HG03460 (cell line): ENCODE data around the gene IQGAP3.

Source experiments
- ATAC-seq: cut with Tn5 transposase; IDR thresholded peaks from one replicate; pipeline ENCODE4 v1.9.1; 2021; ENCODE audit not compliant: unreplicated experiment

The IQGAP3 gene

DNA sequence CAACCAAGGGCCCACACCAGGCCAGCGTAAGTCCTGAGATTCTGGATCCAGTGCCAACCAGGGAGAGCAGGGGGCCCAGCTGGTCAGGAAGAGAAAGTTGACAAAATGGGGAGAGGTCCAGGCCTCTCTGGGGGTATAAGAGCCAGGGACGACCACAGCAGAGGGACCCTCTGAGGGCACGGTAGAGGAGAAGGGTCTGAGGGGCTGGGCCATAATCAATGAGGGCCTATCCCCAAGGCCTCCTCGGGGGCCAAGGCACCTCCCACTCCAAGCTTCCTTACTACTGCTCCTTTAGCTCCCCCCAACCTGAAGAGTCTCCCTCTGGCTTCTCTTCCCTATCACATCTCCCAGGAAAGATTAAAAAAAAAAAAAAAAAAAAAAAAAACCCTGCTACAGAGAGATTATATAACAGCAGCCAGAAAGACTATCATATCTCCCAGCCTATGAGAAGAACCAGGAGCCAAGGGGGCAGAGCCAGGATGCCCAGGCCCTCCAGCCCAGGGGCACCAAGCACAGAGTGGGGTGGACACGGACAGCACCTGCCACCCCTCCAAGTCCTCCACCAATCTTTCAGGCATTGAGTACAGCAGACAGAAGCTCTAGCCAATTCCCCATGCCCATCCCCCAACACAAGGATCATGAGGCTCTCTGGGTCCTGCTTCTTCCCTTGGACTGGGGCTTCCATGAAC, 74.5 kb downstream of the IQGAP3 start:
- no peak for ATAC-seq

DNA sequence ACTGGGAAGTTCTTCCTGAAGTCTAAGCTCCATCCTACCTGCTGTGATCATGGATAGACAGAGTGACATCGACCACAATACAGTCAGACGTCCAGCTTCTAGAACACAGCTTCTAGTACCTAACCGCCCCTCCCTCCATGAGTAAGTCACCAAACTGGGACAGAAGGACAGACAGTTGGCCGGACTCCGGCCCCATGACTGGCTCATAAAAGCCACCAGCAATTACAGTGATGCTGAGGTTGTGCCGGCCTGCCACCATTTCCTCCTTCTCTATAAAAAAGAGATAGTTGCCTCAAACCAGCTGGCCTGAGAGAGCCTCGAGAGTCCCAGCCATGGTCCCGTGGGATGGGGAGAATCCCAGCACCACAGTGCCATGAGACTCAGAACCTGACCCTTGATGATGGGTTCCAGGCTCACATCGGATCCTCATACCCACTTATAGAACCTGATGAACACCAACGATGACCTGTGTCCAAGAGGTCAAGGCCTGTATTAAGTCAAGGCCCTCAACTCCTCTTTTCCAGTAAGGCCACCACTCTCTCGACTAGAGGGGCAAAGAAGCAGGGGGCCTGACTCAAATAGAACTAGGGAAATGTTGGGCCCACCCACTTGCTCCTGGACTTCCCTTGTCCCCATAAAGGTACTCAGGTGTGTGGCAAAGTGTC, 75.2 kb downstream of the IQGAP3 start:
- ATAC-seq: no peak

DNA sequence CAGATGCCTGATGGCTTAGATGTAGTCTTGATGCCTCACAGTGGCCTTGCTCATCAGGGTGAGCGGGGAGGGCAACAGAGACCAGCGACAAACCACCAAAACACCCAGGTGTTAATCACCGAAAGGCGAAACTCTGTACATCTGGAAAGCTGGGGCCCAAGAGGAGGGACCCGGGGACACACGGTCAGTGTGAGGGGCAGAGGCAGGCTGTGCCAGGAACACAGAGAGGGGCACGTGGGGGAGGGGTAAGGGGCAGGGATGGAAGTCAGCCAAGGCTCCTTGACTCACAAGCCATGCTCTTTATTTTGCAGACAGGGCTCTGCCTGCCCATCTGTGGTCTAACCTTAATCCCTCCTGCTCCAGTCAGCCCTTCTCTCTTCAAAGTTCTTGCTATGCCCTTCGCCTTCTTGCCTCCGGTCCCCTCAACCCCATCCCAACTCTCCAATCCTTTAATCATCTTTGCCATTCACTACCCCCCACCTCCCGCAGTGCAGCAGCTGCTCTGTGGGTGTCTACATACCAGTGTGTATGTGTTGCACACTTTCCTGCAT, 76.1 kb downstream of the IQGAP3 start:
- no peak for ATAC-seq

DNA sequence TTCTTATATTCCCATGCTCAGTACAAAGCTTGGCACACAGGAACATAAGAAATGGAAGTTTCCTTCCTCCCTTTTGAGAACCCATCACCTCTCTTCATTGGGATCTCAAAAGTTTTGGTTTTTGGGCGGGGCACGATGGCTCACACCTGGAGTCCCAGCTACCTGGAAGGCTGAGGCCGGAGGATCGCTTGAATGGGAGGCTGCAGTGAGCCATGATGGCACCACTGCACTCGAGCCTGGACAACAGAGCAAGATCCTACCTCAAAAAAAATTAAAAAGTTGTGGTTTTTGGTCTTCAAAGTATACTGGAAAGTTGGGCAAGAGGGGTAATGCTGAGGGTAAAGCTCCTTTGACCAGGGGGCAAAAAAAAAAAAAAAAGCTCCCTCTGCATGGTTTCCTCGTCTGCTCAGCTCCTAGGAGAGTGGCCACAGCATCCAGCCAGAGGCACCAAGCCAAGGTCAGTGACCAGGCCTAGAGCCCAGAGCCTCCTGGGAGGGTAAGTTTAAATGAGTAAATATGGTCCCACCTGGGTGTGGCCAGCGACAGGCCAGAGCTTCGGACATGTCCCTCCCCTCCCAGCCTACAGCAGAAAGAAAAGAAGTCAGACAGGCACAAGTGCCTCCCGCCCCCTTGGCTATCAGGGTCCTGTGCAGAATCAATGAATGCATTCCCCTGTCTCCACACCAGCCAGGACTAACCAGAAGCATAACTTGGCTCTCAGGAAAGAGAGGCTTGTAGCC, 76.8 kb downstream of the IQGAP3 start:
- no peak for ATAC-seq

DNA sequence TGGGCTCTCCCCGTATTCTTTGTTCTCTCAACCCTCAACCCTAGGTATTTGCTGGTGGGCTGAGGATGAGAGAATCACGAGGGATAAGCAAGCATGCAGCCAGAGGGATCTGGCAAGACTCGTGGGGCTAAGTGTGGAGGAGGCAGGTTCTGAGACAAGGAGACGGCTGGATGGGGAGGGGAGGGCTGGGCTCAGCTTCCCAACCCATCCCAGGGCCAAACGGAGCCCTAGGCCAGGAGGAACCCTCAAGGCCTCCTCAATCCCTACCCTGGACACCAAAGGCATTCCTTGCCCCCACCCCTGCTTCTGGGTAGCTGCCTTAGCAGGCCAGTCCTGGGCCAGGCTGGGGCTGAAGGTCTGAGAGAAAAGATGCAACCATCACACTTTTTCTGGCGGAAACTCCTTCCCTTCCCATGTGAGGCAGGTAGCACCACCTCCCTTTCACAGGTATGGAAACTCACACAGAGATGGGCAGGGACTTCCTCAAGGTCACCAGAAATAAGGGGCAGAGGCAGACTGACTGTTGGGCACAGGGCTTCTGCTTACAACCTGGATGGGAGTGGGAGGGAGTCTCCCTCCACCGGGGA, 78.0 kb downstream of the IQGAP3 start:
- ATAC-seq: no peak

DNA sequence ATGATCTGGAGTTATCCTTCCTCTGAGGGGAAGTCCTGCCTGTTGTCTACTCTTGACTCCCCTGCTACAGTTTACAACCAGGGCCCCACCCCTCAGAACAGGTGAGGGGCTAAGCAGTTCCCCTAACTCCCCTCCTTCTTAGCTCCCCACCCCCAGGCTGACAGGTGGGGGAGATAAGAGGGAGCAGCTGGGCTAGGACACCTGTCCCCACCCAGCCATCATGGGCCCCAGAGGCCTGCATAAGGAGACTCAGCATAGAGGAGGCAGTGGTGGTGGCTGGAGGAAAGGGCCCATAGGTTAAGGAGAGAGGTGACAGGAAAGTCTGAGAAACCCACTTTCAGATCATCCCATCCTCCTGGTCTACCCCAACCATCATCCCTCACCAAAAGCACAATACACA, 78.6 kb downstream of the IQGAP3 start:
- ATAC-seq: no peak

DNA sequence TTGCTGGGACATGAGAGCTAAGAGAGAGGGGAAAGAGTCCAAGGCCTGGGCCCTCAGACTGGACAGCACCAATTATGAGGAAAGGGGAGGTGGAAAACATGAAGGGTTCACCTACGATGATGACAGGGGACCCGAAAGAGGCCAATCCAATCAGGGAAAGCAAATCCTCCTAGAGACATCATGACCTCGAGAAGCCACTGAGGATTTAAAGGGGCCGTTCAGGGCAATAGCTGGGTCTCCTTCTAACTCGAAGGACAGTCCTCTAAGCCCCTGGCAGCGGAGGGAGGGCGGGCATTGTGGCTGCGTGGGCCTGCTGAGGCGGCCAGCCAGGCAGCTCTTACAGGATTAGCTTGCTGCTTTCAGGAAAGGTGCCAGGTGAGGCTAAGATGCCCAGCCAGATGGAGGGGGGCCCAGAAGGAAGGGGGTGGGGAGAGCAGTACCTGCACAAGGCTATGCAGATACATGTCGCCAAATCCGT, 79.2 kb downstream of the IQGAP3 start:
- no peak for ATAC-seq

DNA sequence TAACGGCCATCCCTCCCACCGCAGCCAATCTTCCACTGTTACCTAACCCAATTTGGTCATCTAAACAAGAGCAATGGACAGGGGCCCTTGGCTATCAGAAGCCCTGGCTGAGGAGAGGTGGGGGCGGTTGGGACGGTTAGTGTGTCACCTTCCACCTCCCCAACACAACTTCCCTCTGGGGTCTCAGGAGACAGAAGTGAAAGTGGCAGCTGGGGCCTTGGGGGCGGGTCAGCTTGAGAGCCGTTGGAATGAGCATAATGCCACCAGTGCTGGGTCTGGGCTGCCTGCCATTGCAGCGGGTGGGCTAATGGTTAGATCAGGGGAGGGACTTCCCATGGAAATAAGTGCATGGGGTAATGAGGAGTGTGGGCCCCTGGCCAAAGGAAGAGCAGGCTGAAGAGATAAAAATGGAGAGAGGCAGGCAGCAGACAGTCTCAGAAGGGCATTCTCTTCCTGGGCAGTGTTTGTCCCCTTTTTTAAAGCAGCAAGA, 79.7 kb downstream of the IQGAP3 start:
- no peak for ATAC-seq

DNA sequence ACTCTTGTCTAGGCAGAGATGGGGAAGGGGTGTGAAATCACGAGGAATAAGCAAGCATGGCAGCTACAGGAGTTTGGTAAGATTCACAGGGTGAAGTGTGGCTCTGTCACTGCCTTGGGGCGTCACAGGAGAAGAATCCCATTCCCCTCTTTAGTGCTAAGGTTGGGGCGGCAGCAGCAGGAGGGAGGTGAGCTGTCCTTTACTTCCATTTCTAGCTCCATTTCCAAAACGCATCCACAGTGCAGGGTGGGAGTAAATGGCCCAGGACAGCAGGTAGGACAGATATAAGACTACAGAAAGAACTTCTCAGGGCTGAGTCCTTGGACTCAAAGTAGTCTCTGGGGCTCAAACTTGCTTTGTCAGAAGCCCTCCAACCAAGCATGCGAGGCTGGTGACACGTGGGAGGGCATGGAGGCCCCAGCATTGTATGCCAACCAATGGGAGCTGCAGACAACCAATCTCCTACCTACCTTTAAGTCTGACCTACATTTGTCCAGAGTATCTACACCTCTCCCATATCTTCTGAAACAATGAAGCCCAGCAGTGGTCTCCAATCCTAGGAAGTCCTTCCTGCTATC, 80.3 kb downstream of the IQGAP3 start:
- no peak for ATAC-seq

DNA sequence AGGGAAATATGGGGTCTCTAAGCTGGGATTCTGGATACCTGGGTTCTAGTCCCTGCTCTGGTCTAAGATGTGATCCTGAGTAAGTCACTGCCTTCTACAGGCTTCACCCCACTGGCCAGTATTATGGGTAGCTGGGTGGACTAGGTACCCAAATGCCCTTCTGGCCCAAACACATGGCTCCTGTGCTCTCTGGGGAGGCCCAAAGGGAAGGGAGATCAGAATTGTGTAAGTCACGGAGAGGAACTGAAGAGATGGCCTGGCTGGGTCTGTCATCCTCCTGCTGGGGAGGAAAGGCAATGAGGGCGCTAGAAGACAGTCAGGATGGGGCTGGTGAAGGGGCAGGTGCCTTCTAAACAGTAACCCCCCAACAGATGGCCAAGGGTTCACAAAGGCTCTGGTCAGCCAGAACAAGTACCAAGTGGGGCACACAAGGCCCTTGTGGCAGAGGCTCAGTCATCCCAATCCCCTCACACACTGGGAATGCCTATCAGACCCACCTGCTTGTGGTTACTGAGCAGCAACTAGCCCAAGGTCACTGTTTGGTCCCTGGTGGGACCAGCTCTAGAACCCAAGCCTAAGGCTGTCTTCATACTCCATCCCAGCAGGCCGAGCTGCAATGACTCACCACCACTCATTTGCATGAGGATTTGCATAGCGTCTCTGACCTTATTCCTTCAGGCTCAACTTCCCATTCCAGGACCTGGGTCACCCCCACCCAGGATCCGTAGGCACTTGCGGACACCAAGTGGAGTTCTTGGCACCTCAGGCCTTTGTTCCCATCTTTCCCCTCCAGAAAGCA, 81.0 kb downstream of the IQGAP3 start:
- ATAC-seq: no peak

DNA sequence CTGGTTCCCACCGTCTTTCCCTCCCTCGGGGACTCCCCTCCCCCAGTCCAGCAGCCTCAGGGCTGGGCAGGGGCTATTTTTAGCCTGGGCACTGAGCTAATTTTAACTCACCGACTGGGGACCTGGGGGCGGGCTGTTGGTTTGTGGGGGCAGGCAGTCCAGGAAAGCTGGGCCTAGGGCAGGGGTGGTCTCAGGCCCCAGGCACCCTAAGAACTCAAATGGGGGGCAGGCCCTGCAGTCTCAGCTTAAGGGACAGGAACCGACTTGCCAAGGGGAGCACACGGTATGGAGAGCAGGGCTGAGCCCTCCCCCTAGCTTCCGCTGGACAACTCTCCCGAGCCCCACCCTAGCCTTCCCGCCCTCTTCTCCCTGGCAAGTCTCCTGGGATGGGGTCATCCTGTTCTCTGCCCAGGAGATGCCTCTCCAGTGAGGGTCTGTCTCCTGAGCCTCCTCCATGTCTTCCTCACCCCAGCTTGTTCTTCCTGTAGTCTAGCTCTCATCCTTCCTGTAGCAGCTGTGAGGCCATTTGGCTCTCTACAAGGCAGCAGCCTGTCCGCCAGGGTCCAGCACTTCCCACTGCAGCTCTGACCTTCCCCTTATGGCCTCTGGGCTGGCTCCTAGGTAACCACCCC, 81.8 kb downstream of the IQGAP3 start:
- ATAC-seq: no peak

DNA sequence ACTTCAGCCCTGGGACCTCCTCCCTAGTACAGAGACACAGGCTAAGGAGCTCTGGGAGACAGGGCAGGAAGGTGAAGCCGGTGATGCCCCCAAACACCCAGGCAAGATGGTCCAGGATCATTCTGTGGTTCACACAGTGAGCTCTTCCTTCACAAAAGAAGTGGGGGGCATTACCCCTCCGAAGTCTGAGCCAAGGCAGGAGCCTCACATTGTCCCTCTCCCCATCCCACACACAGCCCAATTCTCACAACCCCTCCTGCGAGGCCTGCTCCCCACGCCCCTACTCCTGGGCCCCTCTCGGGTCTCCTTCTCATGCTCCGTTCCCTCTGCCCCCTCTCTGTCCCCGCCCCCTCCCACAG, 82.5 kb downstream of the IQGAP3 start:
- ATAC-seq: no peak

DNA sequence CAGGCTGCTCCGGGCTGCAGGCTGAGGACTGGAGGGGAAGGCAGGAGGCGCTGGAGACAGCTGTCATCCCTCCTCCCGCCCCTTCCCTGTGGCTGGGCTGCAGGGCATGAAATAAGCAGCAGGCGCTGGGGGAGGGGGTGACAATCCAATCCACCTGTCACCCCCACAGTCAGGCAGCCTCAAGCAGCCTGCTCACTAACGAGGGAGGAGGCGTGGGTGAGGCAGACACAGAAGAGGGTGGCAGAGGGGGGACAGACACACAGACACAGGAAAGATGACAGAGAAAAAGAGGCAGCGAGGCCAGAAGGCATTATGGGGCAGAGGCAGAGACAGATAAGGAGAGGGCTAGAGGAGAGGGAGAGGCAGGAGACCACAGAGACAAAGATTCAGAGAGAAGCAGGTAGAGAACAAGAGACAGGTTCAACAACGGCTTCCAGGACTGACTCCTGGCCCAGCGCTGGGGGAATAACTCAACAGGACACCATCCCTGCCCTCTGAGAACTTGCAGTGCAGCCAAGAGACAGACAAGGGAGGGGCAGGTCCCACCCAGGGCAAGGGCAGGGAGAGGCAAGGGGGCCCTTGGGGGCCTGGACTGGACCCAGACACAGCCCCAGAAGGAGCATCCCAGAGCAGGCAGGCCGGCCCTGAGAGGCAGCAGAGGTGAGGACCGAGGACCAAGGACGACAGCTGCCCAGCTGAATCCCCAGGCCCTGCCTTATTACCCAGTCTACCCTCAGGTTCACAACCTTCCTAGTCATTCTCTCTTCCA, 83.0 kb downstream of the IQGAP3 start:
- ATAC-seq: peak; percentile 20

DNA sequence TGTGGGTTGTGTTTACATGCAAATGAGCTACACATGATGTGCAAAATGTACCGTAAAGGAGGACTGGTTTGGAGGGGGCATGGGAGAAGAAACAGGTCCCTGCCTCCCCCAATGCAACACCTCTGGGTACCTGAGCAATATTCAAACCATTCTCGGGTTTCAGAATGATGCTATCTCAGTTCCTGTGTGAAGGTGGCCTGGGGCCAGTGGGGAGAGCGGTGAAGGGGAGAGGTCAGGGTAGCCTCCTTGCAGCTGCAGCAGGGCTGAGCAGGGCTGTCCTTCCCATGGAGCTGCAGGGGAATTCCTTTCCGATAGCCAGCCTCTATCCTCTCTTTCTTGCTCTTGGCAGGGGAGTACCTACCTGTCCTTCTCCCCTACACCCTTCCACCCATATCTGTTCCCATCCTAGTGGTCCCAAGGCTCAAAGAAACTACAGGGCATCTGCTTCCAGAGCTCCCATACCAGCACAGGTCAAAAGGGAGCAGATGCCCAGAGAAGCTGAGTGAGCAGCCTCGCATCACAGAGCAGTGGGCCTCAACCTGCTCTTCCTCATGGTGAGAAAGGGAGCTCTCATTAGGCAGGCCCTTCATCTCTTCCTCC, 83.7 kb downstream of the IQGAP3 start:
- ATAC-seq: peak; percentile 56

DNA sequence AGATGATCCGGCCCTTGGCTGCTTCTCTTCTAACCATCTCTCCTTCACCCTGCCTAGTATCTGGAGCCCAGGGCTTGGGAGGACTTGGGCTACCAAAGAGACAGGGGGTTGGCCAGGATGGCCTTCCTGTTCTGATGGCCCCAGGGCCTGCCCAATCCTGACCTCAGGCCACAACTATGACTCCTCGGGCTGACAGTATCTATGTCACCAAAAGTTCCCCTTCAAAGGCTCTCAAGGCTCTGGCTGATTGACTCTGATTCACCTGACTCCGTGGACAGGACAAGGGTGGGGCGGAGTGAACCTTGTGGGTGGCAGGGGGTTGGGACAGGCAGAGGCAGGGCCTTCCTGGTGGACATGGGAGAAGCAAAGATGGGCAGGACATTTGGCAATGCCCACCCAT, 84.5 kb downstream of the IQGAP3 start:
- ATAC-seq: no peak

DNA sequence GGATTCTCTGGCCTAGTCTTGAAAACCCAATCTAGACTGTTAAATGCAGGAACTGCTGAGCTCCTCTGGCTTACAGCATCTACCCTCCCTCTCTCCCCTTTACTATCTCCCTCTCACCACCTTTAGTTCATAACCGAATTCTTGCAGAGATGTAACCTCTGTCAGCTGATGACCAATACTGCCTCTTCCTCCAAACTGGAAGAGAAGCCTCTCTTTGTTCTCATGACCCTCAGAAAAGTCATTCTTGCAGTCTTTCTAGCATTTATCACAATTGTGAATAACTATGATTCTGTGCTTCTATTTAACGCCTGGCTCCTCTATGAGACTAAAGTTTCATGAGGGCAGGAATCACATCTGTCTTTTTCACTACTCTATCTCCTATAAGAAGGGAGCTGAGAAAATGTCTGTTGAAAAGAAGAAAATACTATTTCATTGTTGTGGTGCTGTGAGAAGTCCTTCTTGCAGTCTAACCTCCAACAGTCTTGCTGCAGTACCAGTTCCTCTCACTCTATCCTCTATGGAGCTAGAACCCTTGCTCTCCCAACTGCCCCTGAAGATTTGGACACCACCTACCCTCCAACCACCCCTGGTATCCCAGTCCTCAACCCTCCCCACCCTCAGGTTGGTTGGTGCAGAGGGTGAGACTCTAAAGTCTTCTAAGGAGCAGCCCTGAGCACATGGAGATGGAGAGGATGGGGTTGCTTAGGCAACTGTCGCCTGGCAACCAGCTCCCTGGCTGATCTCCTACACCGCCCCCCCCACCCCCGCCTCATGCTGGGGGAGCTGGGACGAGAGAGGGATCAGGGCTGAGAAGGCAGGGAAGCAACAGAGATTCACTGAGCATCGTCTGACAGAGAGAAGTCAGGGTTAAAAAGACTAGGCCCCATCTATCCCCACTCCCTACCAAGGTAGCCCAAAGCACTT, 85.7 kb downstream of the IQGAP3 start:
- ATAC-seq: no peak

DNA sequence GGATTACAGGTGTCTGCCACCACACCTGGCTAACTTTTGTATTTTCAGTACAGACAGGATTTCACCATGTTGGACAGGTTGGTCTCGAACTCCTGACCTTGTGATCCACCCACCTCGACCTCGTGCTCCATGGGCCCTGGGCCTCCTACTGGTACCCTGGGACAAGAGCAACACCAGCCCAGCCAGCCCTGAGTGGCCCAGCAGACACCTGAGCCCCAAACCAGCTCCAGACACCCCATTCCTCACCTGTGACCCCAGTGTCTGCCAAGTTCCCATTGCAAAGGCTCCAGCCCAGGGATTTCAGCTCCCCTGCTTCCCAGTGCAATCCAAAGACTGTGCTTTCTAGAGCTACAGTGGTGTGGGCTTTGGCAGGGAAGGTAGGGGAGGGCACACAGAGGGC, 86.4 kb downstream of the IQGAP3 start:
- ATAC-seq: no peak
